Measurements from ENCODE around the gene LAP3.
"Not testable (repeated sequence)": the region's sequence is repeated elsewhere in the genome, so short reads cannot be mapped to it uniquely, and the experiment has no call there.

The LAP3 gene

GRCh38 chr4:17576932-17577664 lies at the start of gene LAP3:
Gene LAP3, plus strand, starts transcription at chr4:17577198. Its CDS starts 268 bp downstream, at chr4:17577466.
- peak; percentile 97 to 99 for DNase-seq (ENCODE audit: low read depth in 2 of 2)

- no peak for DNase-seq (ENCODE audit: low read depth in 2 of 2)
Measured at GRCh38 chr4:17528551-17529165, 48.3 kb upstream of the LAP3 start.

- no peak for DNase-seq (ENCODE audit: low read depth in 2 of 2)
Measured at GRCh38 chr4:17531538-17532285, 45.3 kb upstream of the LAP3 start.

GRCh38 chr4:17534705-17535104 lies 42.3 kb upstream of the LAP3 start:
- no peak for DNase-seq (ENCODE audit: low read depth in 2 of 2)

- no peak for DNase-seq (ENCODE audit: low read depth in 2 of 2)
Measured at GRCh38 chr4:17535242-17535641, 41.8 kb upstream of the LAP3 start.

- DNase-seq (ENCODE audit: low read depth in 2 of 2): no peak
Measured at GRCh38 chr4:17535906-17536305, 41.1 kb upstream of the LAP3 start.

- DNase-seq (ENCODE audit: low read depth in 2 of 2): not testable (repeated sequence)
Measured at GRCh38 chr4:17537060-17537459, 39.9 kb upstream of the LAP3 start.

- no peak for DNase-seq (ENCODE audit: low read depth in 2 of 2)
Measured at GRCh38 chr4:17544205-17544604, 32.8 kb upstream of the LAP3 start.

- DNase-seq (ENCODE audit: low read depth in 2 of 2): no peak
Measured at GRCh38 chr4:17544831-17545234, 32.2 kb upstream of the LAP3 start.

GRCh38 chr4:17545374-17546140 lies 31.4 kb upstream of the LAP3 start:
- no peak for DNase-seq (ENCODE audit: low read depth in 2 of 2)

GRCh38 chr4:17546222-17546621 lies 30.8 kb upstream of the LAP3 start:
- DNase-seq (ENCODE audit: low read depth in 2 of 2): no peak

GRCh38 chr4:17546678-17547077 lies 30.3 kb upstream of the LAP3 start:
- DNase-seq (ENCODE audit: low read depth in 2 of 2): no peak

GRCh38 chr4:17550549-17550948 lies 26.4 kb upstream of the LAP3 start:
- no peak for DNase-seq (ENCODE audit: low read depth in 2 of 2)

GRCh38 chr4:17552427-17552826 lies 24.6 kb upstream of the LAP3 start:
- no peak for DNase-seq (ENCODE audit: low read depth in 2 of 2)

GRCh38 chr4:17554568-17554967 lies 22.4 kb upstream of the LAP3 start:
- DNase-seq (ENCODE audit: low read depth in 2 of 2): no peak

GRCh38 chr4:17556498-17556897 lies 20.5 kb upstream of the LAP3 start:
- DNase-seq (ENCODE audit: low read depth in 2 of 2): no peak

GRCh38 chr4:17557880-17558279 lies 19.1 kb upstream of the LAP3 start:
- no peak for DNase-seq (ENCODE audit: low read depth in 2 of 2)

- no peak for DNase-seq (ENCODE audit: low read depth in 2 of 2)
Measured at GRCh38 chr4:17558941-17559708, 17.9 kb upstream of the LAP3 start.

GRCh38 chr4:17559709-17560048 lies 17.3 kb upstream of the LAP3 start:
- DNase-seq (ENCODE audit: low read depth in 2 of 2): no peak

GRCh38 chr4:17560065-17560673 lies 16.8 kb upstream of the LAP3 start:
- DNase-seq (ENCODE audit: low read depth in 2 of 2): no peak
